ENCODE data around the gene MTMR1.

MTMR1 gene

DNA sequence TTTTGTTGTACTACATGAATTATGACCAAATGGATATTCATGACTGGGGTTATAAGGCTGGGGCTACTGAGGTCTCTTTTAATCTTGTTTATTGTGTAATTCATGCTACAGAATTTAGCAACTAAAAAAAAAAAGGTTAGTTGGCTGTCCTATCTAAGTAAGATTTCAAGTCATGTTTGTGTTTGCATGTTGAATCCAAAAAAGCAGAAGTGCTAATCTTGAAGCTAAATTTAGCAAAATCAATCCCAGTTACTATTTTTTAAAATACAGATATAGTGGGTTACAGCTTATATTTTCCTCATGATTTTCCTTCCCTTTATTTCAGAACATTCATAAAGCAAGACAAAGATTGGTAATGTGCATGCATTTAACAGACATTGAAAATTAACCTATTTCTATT is 19.4 kb downstream of the MTMR1 start:
- no peak for TF ChIP-seq ZNF274 (IDR thresholded peaks at IDR 0.05; ENCODE audit: low read depth, low read length)
- H3K4me3 ChIP-seq (ENCODE audit: low read length): no peak overlapping the region

DNA sequence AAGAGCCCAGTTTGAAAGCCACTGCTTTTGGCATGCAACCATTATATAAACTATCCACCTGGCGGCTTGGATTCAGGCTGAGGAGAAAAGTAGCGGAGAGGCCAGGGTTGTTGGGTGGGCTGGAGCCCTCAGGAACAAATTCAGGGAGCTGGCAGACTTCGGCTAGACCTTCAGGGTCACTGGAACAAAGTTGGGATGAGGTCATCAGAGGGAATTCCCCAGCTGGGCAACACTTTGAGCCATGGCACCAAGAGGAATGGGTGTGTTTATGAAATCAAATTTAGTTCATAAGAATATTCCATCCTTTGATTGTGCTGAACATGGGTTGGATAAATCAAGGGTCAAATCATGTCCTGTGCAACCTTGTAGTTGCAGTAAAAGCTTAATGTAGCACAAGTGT is 22.0 kb downstream of the MTMR1 start:
- H3K4me3 ChIP-seq (ENCODE audit: low read length): no peak overlapping the region
- no peak for TF ChIP-seq ZNF274 (IDR thresholded peaks at IDR 0.05; ENCODE audit: low read depth, low read length)

DNA sequence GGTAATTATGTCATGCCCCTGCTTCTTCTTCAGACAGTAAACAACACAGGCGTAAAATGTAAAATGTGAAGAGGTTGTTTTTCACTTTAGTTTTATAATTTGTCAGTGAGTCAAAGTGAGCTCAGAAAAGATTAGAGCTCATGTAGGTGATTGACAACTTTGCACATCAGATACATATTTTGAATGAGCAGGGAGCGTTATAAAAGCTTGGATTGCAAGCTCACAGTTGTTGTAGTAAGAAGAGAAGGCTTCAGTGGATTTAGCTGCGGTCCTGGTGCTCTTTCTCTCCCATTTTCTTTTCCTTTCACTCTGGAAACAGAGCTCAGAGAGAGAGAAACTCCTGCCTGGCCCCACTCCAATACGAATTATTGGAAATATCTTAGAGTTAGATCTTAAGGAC is 26.4 kb downstream of the MTMR1 start:
- no peak overlapping the region for H3K4me3 ChIP-seq (ENCODE audit: low read length)
- no peak for TF ChIP-seq ZNF274 (IDR thresholded peaks at IDR 0.05; ENCODE audit: low read depth, low read length)

DNA sequence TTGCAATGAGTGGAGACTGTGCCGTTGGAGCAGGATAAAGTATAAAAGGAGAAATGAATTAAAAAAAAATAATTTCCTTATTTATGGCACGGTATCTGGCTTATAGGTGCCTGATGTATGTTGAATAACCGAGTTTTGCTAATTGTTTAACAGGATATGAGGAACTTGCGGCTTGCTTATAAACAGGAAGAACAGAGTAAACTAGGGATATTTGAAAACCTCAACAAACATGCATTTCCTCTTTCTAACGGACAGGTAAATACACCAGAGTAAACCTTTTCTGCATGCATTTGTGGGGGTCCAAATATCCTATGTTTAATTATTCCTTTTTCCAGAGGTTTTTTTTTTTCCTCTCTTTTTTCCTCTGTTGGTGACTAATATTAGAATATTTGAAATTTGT is 36.8 kb downstream of the MTMR1 start:
- TF ChIP-seq ZNF274 (IDR thresholded peaks at IDR 0.05; ENCODE audit: low read depth, low read length): no peak
- H3K4me3 ChIP-seq (ENCODE audit: low read length): no peak overlapping the region

DNA sequence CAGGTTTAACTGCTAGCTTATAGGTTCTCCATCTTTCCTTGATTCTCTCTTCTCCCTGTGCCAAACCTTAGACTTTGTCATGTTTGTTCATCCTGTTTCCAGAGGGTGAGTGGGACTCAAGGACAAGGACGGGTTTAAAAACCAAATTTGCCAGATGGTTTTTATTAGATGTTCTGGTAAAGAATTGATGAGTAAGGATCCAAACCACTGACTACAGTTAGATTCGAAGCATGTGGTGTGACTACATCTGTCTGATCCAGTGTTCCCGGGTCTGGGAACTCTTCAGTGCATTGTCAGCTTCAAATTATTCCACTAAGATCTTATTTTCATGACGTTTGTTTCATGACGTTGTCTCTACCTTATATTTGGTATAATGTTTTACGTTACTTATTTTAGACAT is 37.5 kb downstream of the MTMR1 start:
- H3K4me3 ChIP-seq (ENCODE audit: low read length): no peak overlapping the region
- TF ChIP-seq ZNF274 (IDR thresholded peaks at IDR 0.05; ENCODE audit: low read depth, low read length): no peak

DNA sequence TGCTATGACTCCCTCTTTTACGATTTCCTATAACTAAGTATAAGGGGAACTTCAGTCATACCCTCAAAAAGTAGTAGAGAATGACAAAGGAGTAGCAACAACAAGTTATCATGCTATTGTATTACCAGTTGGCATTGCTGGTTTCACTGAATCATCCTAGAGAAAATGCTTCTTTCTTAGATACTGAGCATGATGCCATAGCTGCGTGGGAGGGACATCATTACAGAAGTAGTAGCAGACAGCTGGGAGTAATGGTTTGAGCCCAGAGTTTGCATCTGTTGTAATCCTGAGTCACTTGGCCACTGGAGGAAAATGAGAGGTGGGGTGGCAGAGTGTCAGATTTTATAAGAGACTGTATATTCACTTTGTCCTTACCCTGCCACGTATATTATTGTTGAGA is 38.6 kb downstream of the MTMR1 start:
- H3K4me3 ChIP-seq (ENCODE audit: low read length): no peak overlapping the region
- TF ChIP-seq ZNF274 (IDR thresholded peaks at IDR 0.05; ENCODE audit: low read depth, low read length): no peak

DNA sequence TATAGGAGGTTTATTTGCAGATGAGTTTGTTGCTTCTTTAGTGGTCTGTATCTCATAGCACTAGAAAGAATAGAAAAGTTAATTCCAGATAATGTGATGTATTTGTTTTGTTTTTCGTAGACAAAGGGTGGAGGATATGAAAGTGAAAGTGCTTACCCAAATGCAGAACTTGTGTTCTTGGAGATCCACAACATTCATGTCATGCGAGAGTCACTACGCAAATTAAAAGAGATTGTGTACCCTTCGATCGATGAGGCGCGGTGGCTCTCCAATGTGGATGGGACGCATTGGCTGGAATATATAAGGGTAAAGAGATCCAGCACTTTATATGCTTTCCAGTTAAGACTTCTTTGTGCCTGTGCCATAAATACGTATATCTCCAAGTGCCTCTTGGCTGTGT is 43.3 kb downstream of the MTMR1 start:
- no peak overlapping the region for H3K4me3 ChIP-seq (ENCODE audit: low read length)
- TF ChIP-seq ZNF274 (IDR thresholded peaks at IDR 0.05; ENCODE audit: low read depth, low read length): no peak

DNA sequence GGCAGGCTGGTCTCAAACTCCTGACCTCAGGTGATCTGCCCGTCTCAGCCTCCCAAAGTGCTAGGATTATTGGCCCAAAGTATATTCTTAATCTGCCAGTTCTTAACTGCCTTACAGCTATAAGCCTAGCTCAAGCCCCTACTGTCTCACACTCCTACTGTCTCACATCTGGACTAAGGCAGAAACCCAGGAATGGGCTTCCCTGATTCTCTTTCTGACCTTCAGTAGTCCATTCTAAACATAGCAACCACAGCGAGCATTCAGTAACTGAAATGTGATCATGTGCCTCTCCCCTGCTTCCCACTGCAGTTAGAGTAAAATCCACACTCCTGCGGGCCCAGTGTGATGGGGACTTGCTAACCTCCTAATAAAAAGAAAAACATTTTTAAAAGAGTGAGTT is 58.9 kb downstream of the MTMR1 start:
- H3K4me3 ChIP-seq (ENCODE audit: low read length): no peak overlapping the region
- no peak for TF ChIP-seq ZNF274 (IDR thresholded peaks at IDR 0.05; ENCODE audit: low read depth, low read length)

DNA sequence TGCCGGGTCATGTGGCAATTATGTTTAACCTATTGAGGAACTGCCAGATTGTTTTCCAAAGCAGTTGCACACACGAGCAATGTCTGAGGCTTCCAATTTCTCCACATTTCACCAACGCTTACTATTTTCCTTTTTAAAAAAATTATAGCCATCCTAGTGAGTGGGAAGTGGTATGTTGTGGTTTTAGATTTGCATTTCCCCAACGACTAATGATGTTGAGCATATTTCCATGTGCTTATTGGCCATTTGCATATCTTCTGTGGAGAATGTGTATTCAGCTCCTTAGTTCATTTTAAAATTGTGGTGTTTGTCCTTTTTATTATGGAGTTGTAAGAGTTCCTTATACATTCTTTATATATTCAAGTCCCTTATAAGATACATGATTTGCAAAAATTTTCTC is 60.2 kb downstream of the MTMR1 start:
- H3K4me3 ChIP-seq (ENCODE audit: low read length): no peak overlapping the region
- TF ChIP-seq ZNF274 (IDR thresholded peaks at IDR 0.05; ENCODE audit: low read depth, low read length): no peak

DNA sequence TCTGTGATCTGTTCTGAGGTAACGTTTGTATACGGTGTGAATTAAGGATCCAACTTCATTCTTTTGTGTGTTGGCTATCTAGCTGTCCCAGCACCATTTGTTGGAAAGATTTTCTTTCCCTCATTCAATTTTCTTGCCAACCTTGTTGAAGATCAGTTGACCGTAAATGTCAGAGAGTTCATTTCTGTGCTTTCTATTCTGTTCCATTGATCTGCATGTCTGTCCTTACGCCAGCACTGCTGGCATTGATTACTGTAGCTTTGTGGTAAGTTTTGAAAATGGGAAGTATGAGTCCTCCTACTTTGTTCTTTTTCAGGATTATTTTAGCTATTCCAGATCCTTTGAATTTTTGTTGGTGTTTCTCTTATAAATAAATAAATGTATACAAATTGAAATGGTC is 60.8 kb downstream of the MTMR1 start:
- TF ChIP-seq ZNF274 (IDR thresholded peaks at IDR 0.05; ENCODE audit: low read depth, low read length): no peak
- no peak overlapping the region for H3K4me3 ChIP-seq (ENCODE audit: low read length)

DNA sequence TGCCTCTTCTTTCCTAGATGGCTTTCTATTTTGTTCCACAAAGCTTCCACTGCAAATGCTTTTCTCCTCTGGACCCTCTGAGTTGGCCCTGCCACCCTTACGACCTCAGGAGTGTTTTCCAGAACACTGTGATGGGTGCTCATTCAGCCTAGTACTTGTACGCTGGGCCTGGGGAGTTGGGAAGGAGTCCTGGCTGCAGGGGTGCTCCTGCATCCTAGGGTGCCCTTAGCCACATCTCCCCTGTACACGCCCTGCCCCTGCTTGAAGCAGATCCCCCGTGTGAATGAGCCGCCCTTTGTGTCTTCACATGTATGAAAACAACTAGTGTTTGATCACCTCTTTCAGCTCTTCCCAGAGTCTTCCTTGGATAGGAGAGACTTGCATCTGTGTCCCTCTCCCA is 64.2 kb downstream of the MTMR1 start:
- no peak for TF ChIP-seq ZNF274 (IDR thresholded peaks at IDR 0.05; ENCODE audit: low read depth, low read length)
- no peak overlapping the region for H3K4me3 ChIP-seq (ENCODE audit: low read length)

DNA sequence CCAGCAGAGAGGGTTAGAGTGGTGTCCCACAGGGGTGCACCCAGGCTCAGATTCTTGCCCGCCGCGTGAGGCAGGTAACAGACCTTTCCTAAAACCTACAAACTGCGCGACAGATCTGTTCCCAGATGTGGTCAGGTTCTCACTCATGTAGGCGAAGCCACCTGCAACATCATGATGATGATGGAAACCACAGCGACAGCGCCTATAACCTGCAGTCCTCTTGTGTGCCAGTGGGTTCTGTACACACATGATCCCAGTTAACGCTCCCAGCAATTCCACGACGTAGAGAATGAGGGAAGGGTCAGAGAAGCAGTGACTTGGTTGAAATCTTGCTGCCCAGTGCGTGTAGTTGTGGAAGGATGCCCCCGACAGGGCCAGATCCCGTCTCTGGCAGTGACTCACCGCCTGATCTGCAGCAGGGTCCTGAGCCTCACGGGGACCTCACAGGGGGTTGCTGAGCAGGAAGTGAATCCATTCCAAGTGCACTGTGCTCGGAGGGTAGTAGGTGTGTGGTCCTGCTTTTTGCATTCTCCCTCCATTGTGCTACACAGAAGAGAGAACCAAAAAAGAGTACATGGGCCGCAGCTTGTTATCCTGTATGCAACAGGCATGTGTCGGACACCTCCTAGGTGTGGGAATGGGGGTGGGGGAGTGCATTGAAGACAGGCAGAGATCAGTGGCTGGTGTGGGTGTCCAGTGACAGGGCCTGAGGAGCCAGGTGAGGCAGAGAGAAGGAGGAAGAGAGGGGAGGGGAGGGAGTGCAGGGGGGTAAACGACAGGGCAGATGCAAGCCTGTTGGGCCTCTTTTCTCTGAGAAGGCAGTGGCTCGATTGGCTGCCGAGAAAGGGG is 66.6 kb downstream of the MTMR1 start:
- TF ChIP-seq ZNF274 (IDR thresholded peaks at IDR 0.05; ENCODE audit: low read depth, low read length): no peak
- H3K4me3 ChIP-seq (ENCODE audit: low read length): no peak overlapping the region

DNA sequence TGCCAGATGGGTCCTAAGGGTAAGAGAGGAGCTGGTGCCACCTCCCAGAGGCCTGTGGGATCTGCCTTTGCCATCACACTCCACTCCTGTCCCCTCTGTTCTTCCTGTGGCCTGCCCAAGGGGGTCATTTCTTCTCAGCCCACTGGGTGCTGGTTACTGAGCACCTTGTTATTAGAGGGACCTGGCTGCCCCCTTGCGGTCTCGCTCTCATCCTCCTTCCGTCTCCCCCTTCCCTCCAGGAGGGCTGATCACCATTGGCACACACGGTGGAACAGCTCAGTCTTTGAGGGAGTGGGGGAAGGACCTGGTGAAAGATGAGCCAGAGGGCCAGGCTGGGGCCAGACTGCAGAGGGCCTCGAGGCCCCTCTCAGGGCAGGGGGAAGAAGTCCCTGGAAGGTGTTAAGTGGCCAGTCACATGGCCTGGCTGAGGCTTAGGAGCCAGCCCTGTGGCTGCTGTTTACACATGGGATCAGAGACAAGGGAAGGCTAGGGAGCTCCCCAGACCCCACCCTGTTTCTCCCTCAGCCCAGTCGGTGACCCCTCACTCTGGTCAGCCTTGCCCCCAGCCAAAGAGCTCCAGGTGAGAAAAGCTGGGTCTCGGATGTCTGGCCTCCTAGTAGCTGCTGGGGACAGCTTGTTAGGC is 68.1 kb downstream of the MTMR1 start:
- TF ChIP-seq ZNF274 (IDR thresholded peaks at IDR 0.05; ENCODE audit: low read depth, low read length): no peak
- no peak overlapping the region for H3K4me3 ChIP-seq (ENCODE audit: low read length)

DNA sequence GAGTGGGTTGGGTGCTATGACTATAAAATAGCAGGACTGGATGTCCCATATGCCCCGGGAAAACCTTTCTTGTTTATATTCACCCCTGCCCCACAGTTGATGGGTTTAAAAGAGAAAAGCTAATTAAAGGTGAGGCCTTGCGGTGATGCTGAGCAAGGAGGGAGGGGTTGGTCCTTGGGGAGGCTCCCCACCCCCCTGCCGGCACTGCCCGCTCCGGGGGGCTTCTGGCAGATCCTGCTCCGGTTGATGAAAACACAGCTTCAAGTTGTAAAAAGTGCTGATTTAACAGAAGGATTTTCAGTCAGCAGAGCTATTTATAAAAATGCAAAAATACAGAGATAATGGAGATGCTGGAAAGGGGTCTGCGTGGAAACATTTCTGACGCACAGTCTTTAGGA is 68.6 kb downstream of the MTMR1 start:
- H3K4me3 ChIP-seq (ENCODE audit: low read length): no peak overlapping the region
- no peak for TF ChIP-seq ZNF274 (IDR thresholded peaks at IDR 0.05; ENCODE audit: low read depth, low read length)

Data from GM08714 (cell line).